ENCODE results near the gene MAD2L1.

MAD2L1 gene

DNA sequence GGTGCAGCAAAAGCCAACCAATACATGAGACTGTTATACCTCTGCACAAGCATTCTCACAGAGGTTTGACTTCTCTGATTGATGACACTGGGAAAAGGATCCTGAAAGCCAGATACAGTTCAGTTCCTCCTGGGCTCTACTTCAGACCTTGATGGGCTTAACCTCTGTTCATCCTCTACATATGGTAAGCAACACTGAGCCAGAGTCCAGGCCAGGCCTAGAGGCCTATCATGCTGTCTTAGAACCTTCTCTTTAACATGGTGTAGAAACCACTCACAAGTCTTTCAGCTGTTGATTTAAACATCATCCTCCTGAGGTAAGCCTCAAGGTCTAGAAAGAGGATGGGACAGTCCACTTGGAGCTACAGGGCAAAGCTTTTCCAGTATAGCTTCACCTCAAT, 9.2 kb downstream of the MAD2L1 start:
- Histone ChIP-seq H3K36me3 (ENCODE audit: control insufficient read depth, insufficient read depth, low read length) (no peaks in the 10 kb centered on the region), H3K4me3 (replicated peaks; ENCODE audit: low read depth, low read length) (no peak overlapping the region), H3K27me3 (replicated peaks; ENCODE audit: control insufficient read depth, insufficient read depth, low read length) (no peaks in the 10 kb centered on the region)
- DNase-seq (ENCODE audit: extremely low read depth, insufficient read length) = no peak
- TF ChIP-seq, protein P1, sequence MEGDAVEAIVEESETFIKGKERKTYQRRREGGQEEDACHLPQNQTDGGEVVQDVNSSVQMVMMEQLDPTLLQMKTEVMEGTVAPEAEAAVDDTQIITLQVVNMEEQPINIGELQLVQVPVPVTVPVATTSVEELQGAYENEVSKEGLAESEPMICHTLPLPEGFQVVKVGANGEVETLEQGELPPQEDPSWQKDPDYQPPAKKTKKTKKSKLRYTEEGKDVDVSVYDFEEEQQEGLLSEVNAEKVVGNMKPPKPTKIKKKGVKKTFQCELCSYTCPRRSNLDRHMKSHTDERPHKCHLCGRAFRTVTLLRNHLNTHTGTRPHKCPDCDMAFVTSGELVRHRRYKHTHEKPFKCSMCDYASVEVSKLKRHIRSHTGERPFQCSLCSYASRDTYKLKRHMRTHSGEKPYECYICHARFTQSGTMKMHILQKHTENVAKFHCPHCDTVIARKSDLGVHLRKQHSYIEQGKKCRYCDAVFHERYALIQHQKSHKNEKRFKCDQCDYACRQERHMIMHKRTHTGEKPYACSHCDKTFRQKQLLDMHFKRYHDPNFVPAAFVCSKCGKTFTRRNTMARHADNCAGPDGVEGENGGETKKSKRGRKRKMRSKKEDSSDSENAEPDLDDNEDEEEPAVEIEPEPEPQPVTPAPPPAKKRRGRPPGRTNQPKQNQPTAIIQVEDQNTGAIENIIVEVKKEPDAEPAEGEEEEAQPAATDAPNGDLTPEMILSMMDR (IDR thresholded peaks at IDR 0.05; ENCODE audit: insufficient read depth, low read length, poor library complexity, severe bottlenecking) = no peak

GRCh38 chr4:120056246-120056645, 10.4 kb downstream of the MAD2L1 start:
- TF ChIP-seq, protein P1 (IDR thresholded peaks at IDR 0.05; ENCODE audit: insufficient read depth, low read length, poor library complexity, severe bottlenecking) = no peak
- no peak for DNase-seq (ENCODE audit: extremely low read depth, insufficient read length)
- Histone ChIP-seq H3K4me3 (replicated peaks; ENCODE audit: low read depth, low read length) (no peak overlapping the region), H3K27me3 (replicated peaks; ENCODE audit: control insufficient read depth, insufficient read depth, low read length) (no peaks in the 10 kb centered on the region), H3K36me3 (ENCODE audit: control insufficient read depth, insufficient read depth, low read length) (no peaks in the 10 kb centered on the region)

- no peaks in the 10 kb centered on the region for H3K27me3 ChIP-seq (replicated peaks; ENCODE audit: control insufficient read depth, insufficient read depth, low read length)
- H3K36me3 ChIP-seq (ENCODE audit: control insufficient read depth, insufficient read depth, low read length) = no peaks in the 10 kb centered on the region
Observed at GRCh38 chr4:120055795-120056194, 10.9 kb downstream of the MAD2L1 start.

DNA sequence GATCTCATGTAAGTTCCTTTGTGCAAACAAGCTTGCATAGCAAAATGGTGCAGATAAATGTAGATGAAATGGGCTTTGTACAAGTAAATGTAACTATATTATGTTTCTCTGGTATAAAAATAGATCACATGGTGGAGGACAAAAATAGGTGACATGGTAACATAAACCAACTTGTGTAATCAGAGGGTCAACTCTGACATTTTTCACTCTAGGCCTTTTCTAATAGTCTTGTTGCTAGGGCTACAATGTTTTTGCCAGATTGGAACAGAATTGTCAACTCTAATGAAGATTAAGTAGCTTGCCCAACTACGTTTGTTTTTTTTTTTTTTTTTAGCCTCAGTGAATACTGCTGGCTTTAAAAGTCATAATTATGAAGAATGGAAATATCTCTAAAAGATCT, 11.5 kb downstream of the MAD2L1 start:
- TF ChIP-seq, protein P1 (IDR thresholded peaks at IDR 0.05; ENCODE audit: insufficient read depth, low read length, poor library complexity, severe bottlenecking) = no peak
- no peaks in the 10 kb centered on the region for H3K27me3 ChIP-seq (replicated peaks; ENCODE audit: control insufficient read depth, insufficient read depth, low read length)
- no peaks in the 10 kb centered on the region for H3K36me3 ChIP-seq (ENCODE audit: control insufficient read depth, insufficient read depth, low read length)
- no peak overlapping the region for H3K4me3 ChIP-seq (replicated peaks; ENCODE audit: low read depth, low read length)
- DNase-seq (ENCODE audit: extremely low read depth, insufficient read length) = no peak

More at GRCh38 chr4:120055795-120056194, 10.9 kb downstream of the MAD2L1 start:
- TF ChIP-seq, protein P1 (IDR thresholded peaks at IDR 0.05; ENCODE audit: insufficient read depth, low read length, poor library complexity, severe bottlenecking) = no peak
- no peak for DNase-seq (ENCODE audit: extremely low read depth, insufficient read length)
- no peak overlapping the region for H3K4me3 ChIP-seq (replicated peaks; ENCODE audit: low read depth, low read length)

GRCh38 chr4:120053911-120054310, 12.7 kb downstream of the MAD2L1 start:
- no peaks in the 10 kb centered on the region for H3K27me3 ChIP-seq (replicated peaks; ENCODE audit: control insufficient read depth, insufficient read depth, low read length)
- H3K36me3 ChIP-seq (ENCODE audit: control insufficient read depth, insufficient read depth, low read length) = no peaks in the 10 kb centered on the region
- TF ChIP-seq, protein P1 (IDR thresholded peaks at IDR 0.05; ENCODE audit: insufficient read depth, low read length, poor library complexity, severe bottlenecking) = no peak
- no peak overlapping the region for H3K4me3 ChIP-seq (replicated peaks; ENCODE audit: low read depth, low read length)
- DNase-seq (ENCODE audit: extremely low read depth, insufficient read length) = no peak

- H3K27me3 ChIP-seq (replicated peaks; ENCODE audit: control insufficient read depth, insufficient read depth, low read length) = no peaks in the 10 kb centered on the region
- DNase-seq (ENCODE audit: extremely low read depth, insufficient read length) = no peak
- H3K4me3 ChIP-seq (replicated peaks; ENCODE audit: low read depth, low read length) = no peak overlapping the region
- no peaks in the 10 kb centered on the region for H3K36me3 ChIP-seq (ENCODE audit: control insufficient read depth, insufficient read depth, low read length)
- TF ChIP-seq, protein P1 (IDR thresholded peaks at IDR 0.05; ENCODE audit: insufficient read depth, low read length, poor library complexity, severe bottlenecking) = no peak
Observed at GRCh38 chr4:120052856-120053255, 13.8 kb downstream of the MAD2L1 start.
